Fibroblast of skin of left quadriceps (primary cell): Measurements from ENCODE around the gene ZNF280A.
"Not testable (repeated sequence)": the region's sequence is repeated elsewhere in the genome, so short reads cannot be mapped to it uniquely, and the experiment has no call there.

Experiments
- DNase-seq, 2 experiments: peaks; one replicate each; pipeline ENCODE4 v3.0.0-alpha.2; 2013; ENCODE audit warnings: low read depth in 2 of 2

ZNF280A gene

GRCh38 chr22:22545084-22545483 is 25.0 kb upstream of the ZNF280A start:
- no peak for DNase-seq

DNA sequence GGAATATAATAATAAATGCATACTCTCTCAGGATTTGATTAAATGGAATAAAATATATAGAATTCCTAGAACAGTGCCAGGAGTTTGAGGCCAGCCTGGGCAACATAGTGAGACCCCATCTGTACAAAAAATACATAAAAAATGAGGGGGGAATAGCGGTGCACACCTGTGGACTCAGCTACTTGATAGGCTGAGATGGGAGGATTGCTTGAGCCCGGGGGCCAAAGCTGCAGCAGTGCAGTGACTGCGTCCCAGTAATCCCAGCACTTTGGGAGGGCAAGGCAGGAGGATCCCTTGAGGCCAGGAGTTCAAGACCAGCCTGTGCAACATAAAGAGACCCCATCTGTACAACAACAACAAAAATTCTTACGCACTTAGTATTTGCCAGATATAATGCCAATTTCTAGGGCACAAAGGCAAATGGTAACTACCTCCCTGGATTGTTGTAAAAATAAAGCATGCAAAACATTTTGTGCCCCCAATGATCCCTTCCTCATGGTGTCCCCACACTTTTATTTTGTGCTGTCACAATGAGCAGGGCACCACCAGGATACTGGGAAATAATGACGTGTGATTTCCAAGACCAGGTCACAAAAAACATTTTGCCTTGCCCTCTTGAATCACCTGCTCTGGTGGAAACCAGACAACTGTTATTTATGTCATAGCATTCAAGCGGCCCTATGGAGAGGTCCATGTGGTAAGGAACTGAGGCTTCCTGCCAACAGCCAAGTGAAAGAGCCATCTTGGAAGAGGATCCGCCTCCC is 18.3 kb upstream of the ZNF280A start:
- no peak for DNase-seq

GRCh38 chr22:22536916-22537315 is 16.8 kb upstream of the ZNF280A start:
- no peak for DNase-seq

GRCh38 chr22:22536515-22536914 is 16.4 kb upstream of the ZNF280A start:
- no peak for DNase-seq

- no peak for DNase-seq
Measured at GRCh38 chr22:22535662-22536061, 15.6 kb upstream of the ZNF280A start.

- DNase-seq: no peak
Measured at GRCh38 chr22:22534604-22535415, 14.7 kb upstream of the ZNF280A start.

GRCh38 chr22:22533863-22534262 is 13.8 kb upstream of the ZNF280A start:
- DNase-seq: no peak

DNA sequence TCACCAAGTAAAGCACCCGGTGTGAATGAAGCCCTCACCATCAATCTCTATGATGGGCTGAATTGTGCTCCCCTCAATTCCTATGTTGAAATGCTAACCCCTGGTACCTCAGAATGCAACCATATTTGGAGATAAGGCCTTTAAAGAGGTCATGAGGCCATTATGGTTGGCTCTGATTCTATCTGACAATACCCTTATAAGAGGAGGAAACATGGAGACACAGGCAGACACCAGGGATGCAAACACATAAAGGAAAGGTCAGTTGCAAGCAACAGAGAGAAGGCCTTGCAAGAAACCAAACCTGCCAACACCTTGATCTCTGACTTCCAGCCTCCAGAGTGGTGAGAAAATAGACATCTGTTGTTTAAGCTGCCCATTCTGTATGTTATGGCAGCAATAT is 13.3 kb upstream of the ZNF280A start:
- DNase-seq: no peak

DNA sequence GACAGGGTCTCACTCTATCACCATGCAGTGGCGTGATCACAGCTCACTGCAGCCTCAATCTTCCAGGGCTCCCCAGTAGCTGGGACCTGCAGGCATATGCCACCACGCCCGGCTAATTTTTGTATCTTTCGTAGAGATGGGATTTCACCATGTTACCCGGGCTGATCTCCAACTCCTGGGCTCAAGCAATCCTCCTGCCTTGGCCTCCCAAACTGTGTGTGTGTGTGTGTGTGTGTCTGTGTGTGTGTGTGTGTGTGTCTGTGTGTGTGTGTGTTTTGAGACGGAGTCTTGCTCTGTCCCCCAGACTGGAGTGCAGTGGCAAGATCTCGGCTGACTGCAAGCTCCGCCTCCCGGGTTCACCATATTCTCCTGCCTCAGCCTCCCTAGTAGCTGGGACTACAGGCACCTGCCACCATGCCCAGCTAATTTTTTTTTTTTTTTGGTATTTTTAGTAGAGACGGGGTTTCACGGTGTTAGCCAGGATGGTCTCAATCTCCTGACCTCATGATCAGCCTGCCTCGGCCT is 12.5 kb upstream of the ZNF280A start:
- DNase-seq: not testable (repeated sequence)

DNA sequence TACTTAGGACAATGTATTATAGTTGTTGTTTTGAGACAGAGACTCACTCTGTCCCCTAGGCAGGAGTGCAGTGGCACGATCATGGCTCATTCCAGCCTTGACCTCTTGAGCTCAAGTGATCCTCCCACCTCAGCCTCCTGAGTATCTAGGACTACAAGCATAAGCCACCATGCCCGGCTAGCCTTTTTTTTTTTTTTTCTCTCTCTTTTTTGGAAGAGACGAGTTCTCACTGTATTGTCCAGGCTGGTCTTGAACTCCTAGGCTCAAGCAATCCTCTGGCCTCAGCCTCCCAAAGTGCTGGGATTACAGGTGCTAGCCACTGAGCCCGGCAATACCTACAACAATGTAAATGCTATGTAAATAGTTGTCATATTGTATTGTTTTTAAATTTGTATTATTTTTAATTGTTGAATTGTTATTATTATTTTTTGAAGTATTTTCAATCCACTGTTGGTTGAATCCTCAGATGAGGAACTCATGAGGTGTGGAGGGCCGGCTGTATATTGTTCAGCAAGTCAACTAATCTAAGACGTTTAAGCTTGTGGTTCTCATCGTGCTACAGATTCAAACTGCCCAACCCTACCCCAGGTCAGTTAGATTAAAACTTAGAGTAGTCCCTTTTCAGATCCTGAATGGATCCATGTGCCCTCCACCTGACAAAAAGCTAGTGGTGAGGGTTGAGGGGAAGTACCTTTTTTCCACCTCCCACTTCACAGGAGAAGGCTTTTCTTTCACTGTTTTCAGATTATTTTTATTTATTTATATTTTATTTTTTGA is 11.9 kb upstream of the ZNF280A start:
- no peak for DNase-seq

- DNase-seq: no peak
Measured at GRCh38 chr22:22528780-22529179, 8.7 kb upstream of the ZNF280A start.

DNA sequence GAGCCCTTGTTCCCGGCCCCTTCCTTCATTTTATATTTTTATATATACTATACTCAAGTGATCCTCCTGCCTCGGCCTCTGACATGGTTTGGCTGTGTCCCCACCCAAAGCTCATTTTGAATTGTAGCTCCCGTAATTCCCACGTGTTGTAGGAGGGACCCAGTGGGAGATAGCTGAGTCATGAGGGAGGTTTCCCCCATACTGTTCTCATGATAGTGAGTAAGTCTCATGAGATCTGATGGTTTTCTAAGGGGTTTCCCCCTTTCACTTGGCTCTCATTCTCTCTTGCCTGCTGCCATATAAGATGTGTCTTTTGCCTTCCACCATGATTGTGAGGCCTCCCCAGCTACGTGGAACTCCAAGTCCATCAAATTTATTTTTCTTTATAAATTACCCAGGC is 7.2 kb upstream of the ZNF280A start:
- no peak for DNase-seq

DNA sequence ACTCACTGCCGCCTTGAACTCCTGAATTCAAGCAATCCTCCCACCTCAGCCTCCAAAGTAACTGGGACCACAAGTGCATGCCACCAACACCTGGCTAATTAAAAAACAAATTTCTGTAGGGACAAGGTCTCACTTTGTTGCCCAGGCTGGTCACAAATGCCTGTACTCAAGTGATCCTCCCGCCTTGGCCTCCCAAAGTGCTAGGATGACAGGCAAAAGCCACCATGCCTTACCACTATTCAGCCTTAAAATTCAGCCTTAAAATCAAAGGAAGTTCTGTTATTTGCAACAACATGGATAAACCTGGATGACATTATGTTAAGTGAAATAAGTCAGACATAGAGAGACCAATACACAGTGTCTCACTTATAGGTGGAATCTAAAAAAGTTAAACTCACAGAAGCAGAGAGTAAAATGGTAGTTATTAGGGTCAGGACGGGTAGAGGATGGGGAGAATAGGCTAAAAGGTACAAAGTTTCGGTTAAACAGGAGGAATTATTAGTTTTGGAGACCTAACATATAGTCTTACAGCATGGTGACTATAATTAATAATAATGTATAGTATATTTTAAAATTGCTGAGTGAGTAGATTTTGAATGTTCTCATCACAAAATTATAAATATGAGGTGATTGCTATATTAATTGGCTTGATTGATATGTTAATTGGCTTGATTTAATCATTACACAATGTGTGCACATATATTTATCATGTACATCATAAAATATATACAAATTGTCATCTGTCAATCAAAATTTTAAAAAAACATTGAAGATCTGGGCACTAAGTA is 6.2 kb upstream of the ZNF280A start:
- no peak for DNase-seq

GRCh38 chr22:22523494-22523893 is 3.4 kb upstream of the ZNF280A start:
- no peak for DNase-seq

- no peak for DNase-seq
Measured at GRCh38 chr22:22521631-22522030, 1.6 kb upstream of the ZNF280A start.

DNA sequence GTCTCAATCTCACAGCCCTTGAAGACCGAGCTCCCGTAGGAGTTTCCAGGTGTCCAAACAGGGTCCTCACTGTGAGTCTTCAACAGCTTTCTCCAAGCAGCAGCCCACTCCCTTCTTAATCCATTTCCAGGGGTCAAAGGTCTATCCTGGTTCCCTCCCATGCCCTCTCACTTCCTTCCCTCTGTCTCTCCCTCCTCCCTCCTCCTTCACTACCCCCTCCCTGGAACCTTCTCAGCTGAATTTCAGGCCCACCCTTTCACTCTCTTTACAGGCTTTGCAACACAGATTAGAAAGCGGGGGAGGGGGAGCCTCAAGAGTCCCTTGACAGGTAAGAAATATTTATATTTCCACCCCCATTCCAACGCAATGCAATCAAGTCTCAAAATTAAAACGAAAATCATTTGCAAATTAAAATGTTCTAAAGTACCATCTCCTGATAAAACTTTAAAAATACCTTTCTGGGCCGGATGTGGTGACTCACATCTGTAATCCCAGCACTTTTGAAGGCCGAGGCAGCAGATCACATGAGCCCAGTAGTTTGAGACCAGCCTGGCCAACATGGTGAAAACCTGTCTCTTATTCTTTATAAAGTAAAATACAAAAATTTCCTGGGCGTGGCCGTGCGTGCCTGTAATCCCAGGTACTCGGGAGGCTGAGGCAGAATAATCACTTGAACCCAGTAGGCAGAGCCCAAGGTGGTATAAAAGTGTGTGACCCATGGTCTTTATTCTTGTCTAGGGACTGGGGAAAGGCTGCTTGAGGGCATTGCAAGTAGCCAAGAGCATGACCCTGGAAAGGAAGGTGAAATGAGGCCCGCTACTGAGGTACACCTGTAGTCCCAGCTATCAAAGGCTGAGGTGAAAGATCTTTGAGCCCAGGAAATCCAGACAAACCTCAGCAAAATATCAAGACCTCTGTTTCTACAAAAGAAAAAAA is 865 bp upstream of the ZNF280A start:
- no peak for DNase-seq

- DNase-seq: no peak
Measured at GRCh38 chr22:22519591-22519990, 479 bp downstream of the ZNF280A start.

GRCh38 chr22:22516992-22517391 is 3.1 kb downstream of the ZNF280A start:
- no peak for DNase-seq

DNA sequence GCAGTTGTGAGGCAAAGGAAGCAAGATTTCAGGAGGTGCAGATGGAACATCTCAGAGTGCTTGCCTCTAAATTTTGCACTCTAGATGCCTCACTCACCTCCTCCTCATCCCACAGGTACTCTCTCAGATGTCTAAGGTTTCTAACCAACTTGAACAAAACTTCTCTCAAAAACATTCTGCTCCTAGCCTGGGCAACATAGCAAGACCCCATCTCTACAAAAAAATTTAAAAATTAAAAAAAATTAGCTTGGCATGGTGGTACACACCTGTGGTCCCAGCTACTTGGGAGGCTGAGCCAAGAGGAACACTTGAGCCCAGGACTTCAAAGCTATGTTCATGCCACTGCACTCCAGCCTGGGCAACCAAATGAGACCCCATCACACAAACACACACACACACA is 4.2 kb downstream of the ZNF280A start:
- no peak for DNase-seq

GRCh38 chr22:22514431-22514830 is 5.6 kb downstream of the ZNF280A start:
- not testable (repeated sequence) for DNase-seq
